ENCODE measurements around the gene TMEM121B. TPM values are rescaled to one million over a fixed set of nuclear protein-coding genes. Genes with fewer than 3 reads are reported as not detected.

The TMEM121B gene
- polyA plus RNA-seq, 1 experiment = 0.06 TPM

- Histone ChIP-seq H3K27ac (ENCODE audit: low read depth, low read length) (no peak overlapping the region), H3K4me3 (ENCODE audit: low read depth, low read length) (no peak overlapping the region), H3K9me3 (ENCODE audit: control insufficient read depth, insufficient read depth, low read length) (no peaks in the 10 kb centered on the region), H3K27me3 (ENCODE audit: control insufficient read depth, insufficient read depth, low read length) (peaks cover 9% of the 10 kb centered on the region)
- ChIA-PET POLR2A (no interaction called here), CTCF (interaction anchor here (1.4 kb wide), 1 partner anchor 58 kb away, joined by 4 read pairs; no protein-coding TSS in a partner anchor)
- DNase-seq (ENCODE audit: low read depth, low spot score) = no peak
- TF ChIP-seq, protein P1, sequence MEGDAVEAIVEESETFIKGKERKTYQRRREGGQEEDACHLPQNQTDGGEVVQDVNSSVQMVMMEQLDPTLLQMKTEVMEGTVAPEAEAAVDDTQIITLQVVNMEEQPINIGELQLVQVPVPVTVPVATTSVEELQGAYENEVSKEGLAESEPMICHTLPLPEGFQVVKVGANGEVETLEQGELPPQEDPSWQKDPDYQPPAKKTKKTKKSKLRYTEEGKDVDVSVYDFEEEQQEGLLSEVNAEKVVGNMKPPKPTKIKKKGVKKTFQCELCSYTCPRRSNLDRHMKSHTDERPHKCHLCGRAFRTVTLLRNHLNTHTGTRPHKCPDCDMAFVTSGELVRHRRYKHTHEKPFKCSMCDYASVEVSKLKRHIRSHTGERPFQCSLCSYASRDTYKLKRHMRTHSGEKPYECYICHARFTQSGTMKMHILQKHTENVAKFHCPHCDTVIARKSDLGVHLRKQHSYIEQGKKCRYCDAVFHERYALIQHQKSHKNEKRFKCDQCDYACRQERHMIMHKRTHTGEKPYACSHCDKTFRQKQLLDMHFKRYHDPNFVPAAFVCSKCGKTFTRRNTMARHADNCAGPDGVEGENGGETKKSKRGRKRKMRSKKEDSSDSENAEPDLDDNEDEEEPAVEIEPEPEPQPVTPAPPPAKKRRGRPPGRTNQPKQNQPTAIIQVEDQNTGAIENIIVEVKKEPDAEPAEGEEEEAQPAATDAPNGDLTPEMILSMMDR (IDR thresholded peaks at IDR 0.05; ENCODE audit: low read depth, low read length) = no peak
Measured at GRCh38 chr22:17114173-17114897, 6.8 kb downstream of the TMEM121B start.

- no peak for DNase-seq (ENCODE audit: low read depth, low spot score)
- Histone ChIP-seq H3K4me3 (ENCODE audit: low read depth, low read length) (no peak overlapping the region), H3K27ac (ENCODE audit: low read depth, low read length) (no peak overlapping the region), H3K27me3 (ENCODE audit: control insufficient read depth, insufficient read depth, low read length) (peaks cover 3% of the 10 kb centered on the region), H3K9me3 (ENCODE audit: control insufficient read depth, insufficient read depth, low read length) (no peaks in the 10 kb centered on the region)
- TF ChIP-seq, protein P1 (IDR thresholded peaks at IDR 0.05; ENCODE audit: low read depth, low read length) = no peak
- POLR2A ChIA-PET = no interaction called here
- CTCF ChIA-PET = interaction anchor here (1.4 kb wide), 1 partner anchor 58 kb away, joined by 4 read pairs; no protein-coding TSS in a partner anchor
Measured at GRCh38 chr22:17113600-17113999, 7.6 kb downstream of the TMEM121B start.

GRCh38 chr22:17112491-17113042 lies 8.6 kb downstream of the TMEM121B start:
- no peak for DNase-seq (ENCODE audit: low read depth, low spot score)
- TF ChIP-seq, protein P1 (IDR thresholded peaks at IDR 0.05; ENCODE audit: low read depth, low read length) = no peak
- ChIA-PET POLR2A (no interaction called here), CTCF (interaction anchor here (1.4 kb wide), 1 partner anchor 59 kb away, joined by 5 read pairs; no protein-coding TSS in a partner anchor)
- H3K9me3 ChIP-seq (ENCODE audit: control insufficient read depth, insufficient read depth, low read length) = no peaks in the 10 kb centered on the region
- H3K27me3 ChIP-seq (ENCODE audit: control insufficient read depth, insufficient read depth, low read length) = peaks cover 3% of the 10 kb centered on the region
- H3K4me3 ChIP-seq (ENCODE audit: low read depth, low read length) = no peak overlapping the region
- no peak overlapping the region for H3K27ac ChIP-seq (ENCODE audit: low read depth, low read length)

DNA sequence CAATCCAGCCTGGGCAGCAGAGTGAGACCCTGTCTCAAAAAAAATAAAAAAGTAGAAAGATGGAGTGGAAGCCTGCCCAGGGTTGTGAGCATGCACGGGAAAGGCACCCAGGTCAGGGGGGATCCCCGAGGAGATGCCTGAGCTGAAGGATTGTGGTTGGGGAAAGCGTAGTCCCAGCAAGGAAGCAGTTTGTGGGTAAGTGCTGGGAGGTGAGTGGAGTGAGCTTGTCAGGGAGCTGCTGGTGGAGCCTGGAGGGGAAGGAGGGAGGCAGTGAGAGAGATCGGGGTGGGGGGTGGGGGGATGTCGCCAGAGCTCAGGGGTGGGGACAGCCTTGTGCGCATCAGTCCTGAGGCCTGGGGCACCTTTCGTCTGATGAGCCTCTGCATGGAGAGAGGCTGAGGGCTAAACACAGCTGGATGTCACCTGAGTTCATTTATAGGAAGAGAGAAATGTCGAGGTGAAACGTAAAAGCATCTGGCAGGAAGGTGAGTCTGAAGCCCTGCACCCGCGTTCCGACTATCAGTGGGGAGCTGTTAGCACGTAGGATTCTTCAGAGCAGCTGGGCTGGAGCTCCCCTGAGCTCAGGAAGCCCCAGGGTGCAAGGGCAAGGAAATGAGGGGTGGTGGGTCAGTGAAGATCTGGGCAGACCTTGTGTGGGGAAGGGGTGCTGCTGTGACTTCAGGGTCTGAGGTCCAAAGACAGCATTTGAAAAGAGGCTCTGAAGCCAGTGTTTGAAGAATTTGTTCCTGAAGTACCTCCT lies 10.2 kb downstream of the TMEM121B start:
- H3K27ac ChIP-seq (ENCODE audit: low read depth, low read length) = no peak overlapping the region
- ChIA-PET CTCF (interaction anchor here (0.6 to 1.5 kb wide), 4 partner anchors 37 to 448 kb away, joined by 3 to 8 read pairs (median 4); no protein-coding TSS in a partner anchor), POLR2A (interaction anchor here (0.6 to 0.7 kb wide), 2 partner anchors 19 to 765 kb away, joined by 3 to 4 read pairs; no protein-coding TSS in a partner anchor)
- no peaks in the 10 kb centered on the region for H3K27me3 ChIP-seq (ENCODE audit: control insufficient read depth, insufficient read depth, low read length)
- no peak overlapping the region for H3K4me3 ChIP-seq (ENCODE audit: low read depth, low read length)
- no peaks in the 10 kb centered on the region for H3K9me3 ChIP-seq (ENCODE audit: control insufficient read depth, insufficient read depth, low read length)
- no peak for DNase-seq (ENCODE audit: low read depth, low spot score)
- TF ChIP-seq, protein P1 (IDR thresholded peaks at IDR 0.05; ENCODE audit: low read depth, low read length) = no peak

Measured in AG04450 (cell line).